Suprapubic skin (tissue), 4 donors: ENCODE data around the gene SOX11.

Experiments used
- CTCF ChIP-seq, 2 donors: fragments of 200-600 bp in 1 of 2; fragments of 450-650 bp in 1 of 2; sonication (generic) in 1 of 2; IDR thresholded peaks; one replicate each; pipeline ENCODE4 v1.5.1; 2016 to 2019; ENCODE audit warnings: antibody characterized with exemption in 2 of 2, mild to moderate bottlenecking in 1 of 2, moderate library complexity in 1 of 2
- EP300 ChIP-seq: sonication (generic); formaldehyde crosslinking; IDR thresholded peaks from one replicate; pipeline ENCODE4 v1.6.1; 2017; ENCODE audit warnings: antibody characterized with exemption
- POLR2A ChIP-seq, 2 donors: fragments of 450-650 bp; IDR thresholded peaks; one replicate each; pipeline ENCODE4 v1.6.1; 2017; ENCODE audit warnings: antibody characterized with exemption in 2 of 2, mild to moderate bottlenecking in 2 of 2, moderate library complexity in 2 of 2
- POLR2AphosphoS5 ChIP-seq, 3 donors: sonication (generic); formaldehyde crosslinking; IDR thresholded peaks; one replicate each; pipeline ENCODE4 v1.6.1; 2017; ENCODE audit warnings: antibody characterized with exemption in 3 of 3

GRCh38 chr2:5703166-5703565, 11.0 kb downstream of the SOX11 start:
- no peak for TF ChIP-seq CTCF (IDR thresholded peaks at IDR 0.05)
- no peak for TF ChIP-seq POLR2A (IDR thresholded peaks at IDR 0.05)
- TF ChIP-seq POLR2AphosphoS5 (IDR thresholded peaks at IDR 0.05), result no peak
- no peak for TF ChIP-seq EP300
